SK-N-SH (cell line): ENCODE data around the gene PPARD.

Experiments
- CHD2 ChIP-seq: fragments of 150-350 bp; IDR thresholded peaks from 2 replicates; pipeline ENCODE4 v1.6.1; 2018; ENCODE audit warnings: low read length; ENCODE audit not compliant: partially characterized antibody
- FOXJ3 ChIP-seq: sonication (generic); formaldehyde crosslinking; IDR thresholded peaks from 2 replicates; pipeline ENCODE4 v1.5.1; 2020; ENCODE audit warnings: mild to moderate bottlenecking, missing genetic modification reagents
- GABPA ChIP-seq: IDR thresholded peaks from 2 replicates; pipeline ENCODE4 v1.4.0; 2012; ENCODE audit warnings: low read depth, mild to moderate bottlenecking
- POLR2AphosphoS5 ChIP-seq: IDR thresholded peaks from 2 replicates; pipeline ENCODE4 v1.6.1; 2012; ENCODE audit warnings: low read depth, low read length
- SIN3A ChIP-seq: IDR thresholded peaks from 2 replicates; pipeline ENCODE4 v1.6.1; 2012; ENCODE audit warnings: low read depth, mild to moderate bottlenecking, low read length, moderate library complexity, borderline replicate concordance
- SMC3 ChIP-seq: IDR thresholded peaks from 2 replicates; pipeline ENCODE4 v1.6.1; 2012; ENCODE audit warnings: low read depth, low read length, improper control_type of control experiment
- TCF12 ChIP-seq: IDR thresholded peaks from 2 replicates; pipeline ENCODE4 v1.4.0; 2012
- TF ChIP-seq, protein P1 (sequence below): fragments of 200-600 bp; sonication (generic); IDR thresholded peaks from 2 replicates; pipeline ENCODE4 v1.6.1; 2017; ENCODE audit warnings: antibody characterized with exemption, mild to moderate bottlenecking, moderate library complexity
- TF ChIP-seq, protein P2 (sequence below): IDR thresholded peaks from 2 replicates; pipeline ENCODE4 v1.4.0; 2012; ENCODE audit warnings: low read depth

DNA sequence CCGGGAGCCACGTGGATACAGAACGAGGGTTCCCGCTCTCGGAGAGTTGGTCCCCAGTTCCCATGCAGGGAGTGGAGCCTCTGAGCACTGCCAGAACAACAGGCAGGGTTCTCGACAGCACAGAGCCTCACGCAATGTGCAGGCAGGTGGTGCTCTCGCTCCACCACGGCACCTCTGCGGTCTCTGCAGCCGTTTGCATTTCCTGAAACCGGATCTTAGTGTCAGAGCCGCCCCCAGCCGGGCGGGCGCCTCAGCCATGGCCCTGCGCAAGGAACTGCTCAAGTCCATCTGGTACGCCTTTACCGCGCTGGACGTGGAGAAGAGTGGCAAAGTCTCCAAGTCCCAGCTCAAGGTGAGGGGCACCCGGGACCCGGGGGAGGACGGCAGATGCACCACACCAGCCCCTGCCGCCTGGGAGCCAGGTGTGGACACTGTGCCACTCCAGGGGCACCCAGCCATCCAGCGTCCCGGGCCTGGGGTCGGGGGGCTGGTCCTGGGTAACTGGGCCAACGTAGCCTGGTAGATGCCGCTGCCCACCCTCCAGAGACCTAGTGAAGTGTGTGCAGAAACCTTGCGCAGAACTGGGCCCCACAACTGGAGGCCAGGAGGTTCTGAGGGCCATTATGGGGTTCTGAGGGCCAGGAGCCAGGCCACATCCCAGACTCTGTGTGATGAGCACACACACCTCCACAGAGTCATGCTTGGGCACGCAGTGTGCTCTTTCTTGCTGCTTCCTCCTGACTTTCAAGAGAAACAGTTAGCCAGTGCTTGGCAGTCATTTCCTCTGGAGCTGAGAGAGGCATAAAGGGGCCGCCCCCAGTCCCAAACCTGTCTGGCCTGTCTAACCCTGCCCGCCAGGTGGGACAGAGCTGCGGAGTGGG is 44.5 kb upstream of the PPARD start, which contains the start of gene DEF6:
- TF ChIP-seq, protein P1, sequence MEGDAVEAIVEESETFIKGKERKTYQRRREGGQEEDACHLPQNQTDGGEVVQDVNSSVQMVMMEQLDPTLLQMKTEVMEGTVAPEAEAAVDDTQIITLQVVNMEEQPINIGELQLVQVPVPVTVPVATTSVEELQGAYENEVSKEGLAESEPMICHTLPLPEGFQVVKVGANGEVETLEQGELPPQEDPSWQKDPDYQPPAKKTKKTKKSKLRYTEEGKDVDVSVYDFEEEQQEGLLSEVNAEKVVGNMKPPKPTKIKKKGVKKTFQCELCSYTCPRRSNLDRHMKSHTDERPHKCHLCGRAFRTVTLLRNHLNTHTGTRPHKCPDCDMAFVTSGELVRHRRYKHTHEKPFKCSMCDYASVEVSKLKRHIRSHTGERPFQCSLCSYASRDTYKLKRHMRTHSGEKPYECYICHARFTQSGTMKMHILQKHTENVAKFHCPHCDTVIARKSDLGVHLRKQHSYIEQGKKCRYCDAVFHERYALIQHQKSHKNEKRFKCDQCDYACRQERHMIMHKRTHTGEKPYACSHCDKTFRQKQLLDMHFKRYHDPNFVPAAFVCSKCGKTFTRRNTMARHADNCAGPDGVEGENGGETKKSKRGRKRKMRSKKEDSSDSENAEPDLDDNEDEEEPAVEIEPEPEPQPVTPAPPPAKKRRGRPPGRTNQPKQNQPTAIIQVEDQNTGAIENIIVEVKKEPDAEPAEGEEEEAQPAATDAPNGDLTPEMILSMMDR, result peak; percentile 24; the same call in 1 of the 2 replicates
- TF ChIP-seq CHD2, result no peak
- no peak for TF ChIP-seq GABPA
- TF ChIP-seq POLR2AphosphoS5, result no peak
- TF ChIP-seq, protein P2, sequence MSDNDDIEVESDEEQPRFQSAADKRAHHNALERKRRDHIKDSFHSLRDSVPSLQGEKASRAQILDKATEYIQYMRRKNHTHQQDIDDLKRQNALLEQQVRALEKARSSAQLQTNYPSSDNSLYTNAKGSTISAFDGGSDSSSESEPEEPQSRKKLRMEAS, result no peak
- no peak for TF ChIP-seq SMC3
- no peak for TF ChIP-seq FOXJ3 (CRISPR knock-in tag)
- TF ChIP-seq TCF12, result no peak
- no peak for TF ChIP-seq SIN3A
